ENCODE results near the gene ETV6.
"Not testable (repeated sequence)": the region's sequence is repeated elsewhere in the genome, so short reads cannot be mapped to it uniquely, and the experiment has no call there.

ETV6 gene

DNA sequence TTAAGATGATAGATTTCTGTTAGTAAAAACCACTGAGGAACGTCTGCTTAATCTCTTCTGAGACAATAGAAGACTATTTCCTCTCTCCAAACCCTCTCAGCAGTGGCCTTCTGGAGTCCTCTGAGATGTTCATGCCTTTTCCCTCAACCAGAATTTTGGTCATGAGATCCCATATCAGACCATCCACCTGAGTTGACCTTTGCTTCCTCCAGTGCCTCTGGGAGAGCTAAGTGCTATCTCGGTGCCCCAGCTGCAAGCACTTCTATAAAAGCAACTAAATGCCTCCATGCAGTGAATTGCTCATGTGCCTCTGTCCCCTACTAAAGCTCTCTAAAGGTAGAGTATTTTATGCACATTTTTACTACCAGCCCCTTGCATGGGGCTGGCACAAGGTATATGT is 248.4 kb downstream of the ETV6 start:
- no peak for DNase-seq

- DNase-seq = no peak
Observed at GRCh38 chr12:11901701-11902524, 252.4 kb downstream of the ETV6 start.

GRCh38 chr12:11902525-11902875 is 253.0 kb downstream of the ETV6 start:
- DNase-seq = no peak

DNA sequence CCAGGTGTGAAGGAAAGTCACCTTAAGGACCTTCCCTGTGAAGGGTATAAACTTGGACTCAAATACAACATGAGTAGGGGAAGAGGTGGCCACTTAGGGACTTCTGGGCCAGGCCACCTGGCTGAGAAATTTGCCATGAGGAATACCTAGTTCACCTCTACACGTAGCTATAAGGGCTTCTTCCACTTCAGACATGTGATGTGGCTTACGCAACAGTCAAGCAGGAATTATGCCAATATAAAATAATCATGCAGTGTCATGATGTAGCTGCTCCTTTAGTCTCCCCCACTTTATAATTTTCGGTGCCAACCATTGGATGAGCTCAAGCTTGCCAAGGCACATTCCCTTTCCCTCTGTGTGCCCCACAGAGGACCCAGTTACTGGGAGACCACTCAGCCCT is 254.7 kb downstream of the ETV6 start:
- DNase-seq = no peak

GRCh38 chr12:11905534-11905933 is 256.1 kb downstream of the ETV6 start:
- no peak for DNase-seq

DNA sequence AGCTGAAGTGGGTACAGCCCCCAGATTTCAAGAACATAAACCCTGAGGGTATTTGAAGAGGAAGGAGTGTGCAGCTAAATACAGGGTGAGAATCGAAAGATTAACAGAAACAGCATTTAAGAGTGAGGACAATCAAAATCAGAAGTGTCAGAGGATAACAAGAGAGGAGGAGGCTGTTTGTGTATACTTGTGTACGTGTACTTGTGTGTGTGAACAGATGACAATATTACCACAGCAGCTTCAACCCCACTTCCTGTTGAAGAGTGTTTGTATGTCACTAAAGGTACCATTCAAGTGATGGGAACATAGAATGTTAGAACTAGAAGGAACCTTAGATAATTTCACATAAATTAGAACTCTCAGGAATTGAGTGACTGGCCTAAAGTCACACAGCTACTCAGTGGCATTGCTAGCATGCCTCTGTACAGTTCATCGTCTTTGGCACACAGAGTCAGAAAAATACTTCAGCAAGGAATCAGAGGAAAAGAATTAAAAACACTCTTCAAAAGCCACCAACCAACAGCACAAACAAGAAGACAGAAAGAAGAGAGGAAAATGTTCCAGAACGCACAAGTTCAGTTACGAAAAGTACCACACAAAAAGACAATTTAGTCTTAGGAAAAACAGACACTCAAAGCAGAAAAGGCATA is 256.9 kb downstream of the ETV6 start:
- no peak for DNase-seq

- DNase-seq = no peak
Observed at GRCh38 chr12:11907625-11908024, 258.2 kb downstream of the ETV6 start.

GRCh38 chr12:11909406-11909805 is 259.9 kb downstream of the ETV6 start:
- DNase-seq = not testable (repeated sequence)

DNA sequence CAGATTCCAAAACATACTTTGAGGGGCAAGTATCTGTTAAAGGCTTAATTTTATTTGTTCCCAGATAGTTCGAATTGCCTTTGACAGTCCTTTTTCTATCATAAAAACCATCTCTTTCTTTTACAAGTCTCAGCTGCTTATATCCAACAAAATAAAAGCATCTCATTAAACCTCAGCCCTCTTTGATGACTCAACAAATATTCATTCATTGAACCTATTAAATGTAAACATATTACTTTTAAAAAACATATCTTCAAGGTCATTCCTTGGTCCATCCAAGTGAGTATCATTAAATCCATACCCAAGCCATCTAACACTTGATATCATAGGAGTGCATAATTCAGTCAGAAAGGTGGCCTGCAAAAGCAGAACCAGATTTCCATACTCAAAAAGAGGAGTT is 266.6 kb downstream of the ETV6 start:
- no peak for DNase-seq

GRCh38 chr12:11916771-11917170 is 267.3 kb downstream of the ETV6 start:
- DNase-seq = no peak

DNA sequence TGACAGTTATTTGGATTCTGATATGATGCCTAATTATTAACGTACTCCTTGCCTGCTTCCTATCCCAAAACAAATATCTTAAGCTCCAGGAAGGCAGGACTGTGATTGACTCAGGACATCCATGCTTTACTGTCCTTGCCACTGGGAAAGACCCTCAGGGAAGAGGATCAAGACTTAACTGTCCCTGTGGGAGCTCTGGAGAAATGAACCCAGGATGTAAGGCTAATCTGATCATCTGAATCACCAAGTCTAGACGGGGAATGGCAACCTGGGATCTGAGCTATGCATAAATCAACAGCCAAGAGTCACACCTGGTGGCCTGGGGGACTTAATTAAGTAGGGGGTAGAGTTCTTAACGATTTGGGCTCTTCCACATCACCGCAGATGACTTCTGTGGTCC is 268.0 kb downstream of the ETV6 start:
- DNase-seq = no peak

GRCh38 chr12:11920231-11920630 is 270.8 kb downstream of the ETV6 start:
- no peak for DNase-seq

DNA sequence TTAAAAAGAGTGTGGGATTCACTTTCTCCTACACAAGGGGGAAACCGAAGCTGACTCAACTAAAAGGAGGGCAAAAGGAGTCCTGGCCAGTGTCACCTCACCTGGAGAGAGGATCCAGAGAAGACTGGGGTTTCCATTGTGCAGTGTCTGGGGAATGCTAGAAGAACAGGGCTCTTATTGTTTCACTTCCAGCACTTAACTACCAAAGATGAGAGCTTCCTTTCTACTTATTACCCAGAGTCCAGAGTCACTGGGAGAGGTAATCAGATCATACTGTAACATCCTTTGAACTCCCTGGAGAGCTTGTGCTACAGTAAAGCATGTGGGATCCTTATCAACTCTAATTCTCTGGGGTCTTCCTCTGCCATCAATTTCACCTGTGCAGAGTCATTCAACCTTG is 272.9 kb downstream of the ETV6 start:
- no peak for DNase-seq

- DNase-seq = no peak
Observed at GRCh38 chr12:11923067-11923466, 273.6 kb downstream of the ETV6 start.

DNA sequence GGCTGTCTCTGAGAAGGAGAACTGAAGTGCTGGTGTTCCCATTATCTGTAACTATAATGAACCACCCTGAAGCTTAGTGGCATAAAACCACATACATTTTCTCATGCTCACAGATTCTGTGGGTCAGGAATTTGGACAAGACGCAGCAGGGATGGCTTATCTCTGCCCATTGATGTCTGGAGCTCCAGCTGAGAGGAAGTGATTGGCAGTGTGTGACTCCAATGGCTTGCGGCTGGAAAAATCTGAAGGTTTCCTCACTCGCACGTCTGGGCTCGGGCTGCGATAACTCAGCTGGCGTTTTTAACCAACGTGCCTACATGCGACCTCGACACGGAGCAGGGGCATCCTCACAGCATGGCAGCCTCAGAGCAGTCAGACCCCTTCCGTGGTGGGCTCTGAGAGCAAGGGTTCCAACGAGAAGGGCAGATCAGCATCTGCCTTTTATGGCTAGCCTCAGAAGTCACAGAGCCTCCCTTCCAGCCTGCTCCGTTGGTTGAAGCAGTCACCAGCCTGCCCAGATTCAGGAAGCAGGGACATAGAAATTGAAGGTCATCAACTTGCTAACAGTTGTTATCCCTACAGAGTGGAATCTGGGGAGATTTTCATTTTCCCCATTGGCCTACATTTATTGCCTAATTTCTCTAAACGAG is 277.9 kb downstream of the ETV6 start:
- DNase-seq = no peak

- DNase-seq = no peak
Observed at GRCh38 chr12:11929714-11930113, 280.2 kb downstream of the ETV6 start.

- DNase-seq = no peak
Observed at GRCh38 chr12:11939223-11939622, 289.7 kb downstream of the ETV6 start.

DNA sequence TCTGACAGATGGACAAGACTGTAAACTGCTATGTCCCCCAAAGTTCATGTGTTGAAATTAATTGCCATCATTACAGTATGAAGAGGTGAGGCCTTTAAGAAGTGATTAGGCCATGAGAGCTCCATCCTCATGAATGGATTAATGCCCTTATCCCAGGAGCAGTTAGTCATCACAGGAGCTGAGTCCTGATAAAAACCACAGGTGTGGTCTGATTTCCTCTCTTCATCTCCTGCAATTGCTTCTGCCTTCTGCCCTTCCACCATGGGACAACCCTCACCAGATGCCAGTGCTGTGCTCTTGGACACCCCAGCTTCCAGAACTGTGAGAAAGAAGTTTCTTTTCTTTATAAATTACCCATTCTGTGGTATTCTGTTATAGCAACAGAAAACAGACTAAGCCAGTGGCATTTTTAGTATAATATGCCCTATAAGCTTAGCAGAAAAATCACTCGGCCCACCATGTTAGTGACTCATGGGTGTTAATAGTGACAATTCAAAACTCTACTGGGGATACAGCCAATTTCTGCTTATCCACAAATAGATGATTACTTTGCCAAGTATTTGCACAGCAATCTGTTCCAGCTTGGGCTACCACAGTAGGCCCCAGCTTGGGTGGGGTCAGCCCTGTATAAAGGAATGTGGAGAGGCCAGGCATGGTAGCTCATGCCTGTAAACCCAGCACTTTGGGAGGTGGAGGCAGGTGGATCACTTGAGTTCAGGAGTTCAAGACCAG is 292.3 kb downstream of the ETV6 start:
- no peak for DNase-seq

DNA sequence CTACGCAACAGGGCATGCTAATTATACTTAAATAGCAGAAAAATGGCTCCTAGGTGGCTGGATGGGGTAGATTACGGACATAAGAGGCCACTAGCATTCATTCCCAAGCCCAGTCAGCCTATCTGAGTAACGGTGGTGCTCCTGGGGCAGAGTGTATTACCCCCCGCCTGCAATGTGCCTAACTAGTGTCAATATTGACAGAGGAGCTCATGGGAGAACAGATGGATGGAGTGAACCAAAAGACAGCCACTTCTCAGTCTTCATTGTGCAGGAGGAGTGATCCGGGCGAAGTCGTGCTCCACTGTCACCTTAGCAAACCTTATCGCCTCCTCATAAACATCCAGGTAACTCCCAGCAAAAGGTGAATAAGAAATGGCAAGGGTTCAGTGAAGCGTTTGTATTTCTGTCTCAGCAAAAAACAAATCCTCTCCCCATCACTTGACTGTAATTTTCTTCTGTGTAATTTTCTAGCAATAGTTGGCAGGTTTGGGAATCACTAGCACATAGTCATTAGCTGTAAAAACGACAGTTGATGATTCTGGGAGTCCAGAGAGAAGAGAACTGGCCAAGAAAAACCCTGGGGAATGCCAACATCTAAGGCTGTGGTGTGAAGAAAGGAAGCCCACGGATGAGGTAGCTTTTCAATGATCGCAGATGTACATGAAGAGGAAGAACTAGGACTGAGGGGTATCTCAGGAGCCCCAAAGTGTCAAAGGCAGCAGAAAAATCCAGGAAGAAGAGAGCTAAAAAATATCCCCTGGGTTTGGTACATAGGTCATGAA is 294.6 kb downstream of the ETV6 start:
- no peak for DNase-seq
